Measurements from ENCODE around the gene C5orf63.
"Not testable (repeated sequence)": the region's sequence is repeated elsewhere in the genome, so short reads cannot be mapped to it uniquely, and the experiment has no call there.

The C5orf63 gene

GRCh38 chr5:127006744-127007143 lies 66.6 kb downstream of the C5orf63 start:
- DNase-seq: no peak

GRCh38 chr5:127005282-127005681 lies 68.0 kb downstream of the C5orf63 start:
- not testable (repeated sequence) for DNase-seq

GRCh38 chr5:127004721-127005120 lies 68.6 kb downstream of the C5orf63 start:
- DNase-seq: no peak

GRCh38 chr5:127003798-127004495 lies 69.4 kb downstream of the C5orf63 start:
- DNase-seq: no peak

GRCh38 chr5:127002390-127002789 lies 70.9 kb downstream of the C5orf63 start:
- DNase-seq: no peak

- DNase-seq: no peak
These were observed 71.5 kb downstream of the C5orf63 start for GRCh38 chr5:127001621-127002296.
